HepG2 (cell line): ENCODE data around the gene EMC9. TPM values are rescaled to one million over a fixed set of nuclear protein-coding genes. Genes with fewer than 3 reads are reported as not detected.

Experiments
- CEBPB ChIP-seq: IDR thresholded peaks from 2 replicates; pipeline ENCODE4 v1.6.1; 2011; ENCODE audit warnings: low read depth, low read length, improper control_type of control experiment, borderline replicate concordance
- EHMT2 ChIP-seq: fragments of 200-600 bp; sonication (generic); IDR thresholded peaks from 2 replicates; pipeline ENCODE4 v1.7.0; 2017; ENCODE audit warnings: antibody characterized with exemption, low read depth, low read length, borderline replicate concordance
- ESRRA ChIP-seq: sonication (generic); formaldehyde crosslinking; IDR thresholded peaks from 2 replicates; pipeline ENCODE4 v1.5.1; 2020; ENCODE audit warnings: mild to moderate bottlenecking, low read depth, missing genetic modification reagents
- IKZF1 ChIP-seq: fragments of 450-650 bp; IDR thresholded peaks from 2 replicates; pipeline ENCODE4 v1.7.1; 2016
- KMT2A ChIP-seq: sonication (generic); formaldehyde crosslinking; IDR thresholded peaks from 2 replicates; pipeline ENCODE4 v1.4.0; 2020; ENCODE audit warnings: missing genetic modification reagents
- POLR2A ChIP-seq, 2 experiments: IDR thresholded peaks; 2 replicates each; pipeline ENCODE4 v1.6.1; 2011; ENCODE audit warnings: low read depth in 2 of 2, low read length in 2 of 2, mild to moderate bottlenecking in 1 of 2, moderate library complexity in 1 of 2; ENCODE audit not compliant: insufficient read depth in 1 of 2
- RFXAP ChIP-seq: sonication (generic); formaldehyde crosslinking; IDR thresholded peaks from 2 replicates; pipeline ENCODE4 v1.4.0; 2020; ENCODE audit warnings: missing genetic modification reagents, borderline replicate concordance
- SP5 ChIP-seq: IDR thresholded peaks from 2 replicates; pipeline ENCODE4 v1.6.1; 2016; ENCODE audit warnings: low read depth, borderline replicate concordance
- SRY ChIP-seq: sonication (generic); formaldehyde crosslinking; IDR thresholded peaks from 2 replicates; pipeline ENCODE4 v1.8.0; 2022; ENCODE audit warnings: mild to moderate bottlenecking, missing genetic modification reagents
- STAT5B ChIP-seq: sonication (generic); formaldehyde crosslinking; IDR thresholded peaks from 2 replicates; pipeline ENCODE4 v1.4.0; 2020; ENCODE audit warnings: missing genetic modification reagents
- TOE1 ChIP-seq: sonication (generic); formaldehyde crosslinking; IDR thresholded peaks from 2 replicates; pipeline ENCODE4 v1.4.0; 2020; ENCODE audit warnings: mild to moderate bottlenecking, missing genetic modification reagents
- ZNF598 ChIP-seq: sonication (generic); formaldehyde crosslinking; IDR thresholded peaks from 2 replicates; pipeline ENCODE4 v1.5.1; 2020; ENCODE audit warnings: mild to moderate bottlenecking, missing genetic modification reagents, borderline replicate concordance
- ZNF713 ChIP-seq: sonication (generic); formaldehyde crosslinking; IDR thresholded peaks from 2 replicates; pipeline ENCODE4 v1.4.0; 2020; ENCODE audit warnings: mild to moderate bottlenecking, missing genetic modification reagents
- ZNF746 ChIP-seq: sonication (generic); formaldehyde crosslinking; IDR thresholded peaks from 2 replicates; pipeline ENCODE4 v1.8.0; 2022; ENCODE audit warnings: mild to moderate bottlenecking, missing genetic modification reagents
- polyA plus RNA-seq, 8 experiments: library from polyadenylated mRNA; depleted of rRNA in 3 of 8; stranded (reverse) in 7 of 8; unstranded in 1 of 8; fragments of >200 nt; fragmentation: Illumina TruSeq in 4 of 8; extraction: Trizol in 4 of 8; gene quantifications; 2 replicates each; pipeline versions ENCODE4 v1.2.1 to v1.2.3, GENCODE V29; 2011 to 2016; ENCODE audit warnings: low read depth in 4 of 8, missing spikeins in 1 of 8, mixed read lengths in 1 of 8; ENCODE audit not compliant: insufficient read depth in 1 of 8
- total RNA-seq, 5 experiments: library from RNA; depleted of rRNA; stranded (reverse); fragments of >200 nt; fragmentation: Illumina TruSeq; extraction: Trizol; gene quantifications; 2 replicates each; pipeline ENCODE4 v1.2.3, GENCODE V29; 2016; ENCODE audit warnings: low read depth in 1 of 5
- TF ChIP-seq, protein P1 (sequence below): sonication (generic); formaldehyde crosslinking; IDR thresholded peaks from 2 replicates; pipeline ENCODE4 v1.8.1; 2023; ENCODE audit warnings: missing genetic modification reagents, inconsistent platforms, borderline replicate concordance
- TF ChIP-seq, protein P2 (sequence below): sonication (generic); formaldehyde crosslinking; conservative IDR thresholded peaks from 2 replicates; pipeline ENCODE4 v1.4.0; 2020; ENCODE audit warnings: missing genetic modification reagents
- TF ChIP-seq, protein P3 (sequence below): sonication (generic); IDR thresholded peaks from 2 replicates; pipeline ENCODE4 v1.6.1; 2016; ENCODE audit warnings: low read depth, borderline replicate concordance
- TF ChIP-seq, protein P4 (sequence below): sonication (generic); formaldehyde crosslinking; IDR thresholded peaks from one replicate; pipeline ENCODE4 v1.5.1; 2020; ENCODE audit warnings: mild to moderate bottlenecking, missing genetic modification reagents; ENCODE audit errors: not compliant biosample characterization
- TF ChIP-seq, protein P5 (sequence below): sonication (generic); formaldehyde crosslinking; IDR thresholded peaks from 2 replicates; pipeline ENCODE4 v1.4.0; 2020; ENCODE audit warnings: low read depth, mild to moderate bottlenecking, missing genetic modification reagents

Gene EMC9
- total and polyA plus RNA-seq, 2 of the 13 experiments (the other 11 are each of a cell fraction or from before 2014, with no cell fraction given), result 60.5 to 78.7 TPM

DNA sequence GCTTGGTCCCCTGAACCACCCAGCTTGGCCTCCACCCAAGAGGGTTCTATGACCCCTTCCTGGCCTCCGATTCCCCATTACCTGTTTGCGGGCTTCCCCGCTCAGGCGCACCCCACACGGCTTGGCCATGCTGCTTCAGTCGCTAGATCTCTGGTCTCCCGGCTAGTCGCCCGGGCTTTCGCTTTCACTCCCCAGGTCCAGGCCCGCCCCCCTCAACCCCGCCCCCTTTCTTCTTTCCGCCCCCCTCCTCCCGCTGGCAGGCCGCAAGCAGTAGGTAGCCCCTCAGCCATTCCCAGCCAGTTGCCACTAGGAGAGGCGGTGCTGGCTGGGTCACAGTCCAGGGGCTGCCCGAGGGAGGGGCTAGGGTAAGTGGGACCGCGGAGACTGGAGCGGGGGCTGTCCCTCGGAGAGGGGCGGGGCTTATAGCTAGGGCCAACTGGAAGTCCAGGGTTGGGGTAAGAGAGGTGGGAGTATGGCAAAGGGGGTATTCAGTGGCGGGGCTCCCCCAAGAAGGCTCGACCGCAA lies 5.1 kb upstream of the EMC9 start, which contains the start of gene PSME2 (continued):
- TF ChIP-seq, protein P1, sequence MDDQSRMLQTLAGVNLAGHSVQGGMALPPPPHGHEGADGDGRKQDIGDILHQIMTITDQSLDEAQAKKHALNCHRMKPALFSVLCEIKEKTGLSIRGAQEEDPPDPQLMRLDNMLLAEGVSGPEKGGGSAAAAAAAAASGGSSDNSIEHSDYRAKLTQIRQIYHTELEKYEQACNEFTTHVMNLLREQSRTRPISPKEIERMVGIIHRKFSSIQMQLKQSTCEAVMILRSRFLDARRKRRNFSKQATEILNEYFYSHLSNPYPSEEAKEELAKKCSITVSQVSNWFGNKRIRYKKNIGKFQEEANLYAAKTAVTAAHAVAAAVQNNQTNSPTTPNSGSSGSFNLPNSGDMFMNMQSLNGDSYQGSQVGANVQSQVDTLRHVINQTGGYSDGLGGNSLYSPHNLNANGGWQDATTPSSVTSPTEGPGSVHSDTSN, result no peak
- peak; percentile 52; the same call in 1 of the 2 replicates for TF ChIP-seq RFXAP (CRISPR knock-in tag)
- no peak for TF ChIP-seq ZNF746 (CRISPR knock-in tag)
- TF ChIP-seq IKZF1, result no peak
- TF ChIP-seq TOE1 (CRISPR knock-in tag), result peak; percentile 49; the same call in 1 of the 2 replicates
- no peak for TF ChIP-seq EHMT2
- no peak for TF ChIP-seq CEBPB
- peak; percentile 95 for TF ChIP-seq SP5
- TF ChIP-seq POLR2A (IDR thresholded peaks at IDR 0.05; ENCODE audit: insufficient read depth in 1 of 2, low read depth in 2 of 2, low read length in 2 of 2), result peak in 1 of 2 experiments; percentile 76; a peak in 2 of 4 replicates
- TF ChIP-seq ZNF598 (CRISPR knock-in tag), result peak; percentile 82
- TF ChIP-seq, protein P2, sequence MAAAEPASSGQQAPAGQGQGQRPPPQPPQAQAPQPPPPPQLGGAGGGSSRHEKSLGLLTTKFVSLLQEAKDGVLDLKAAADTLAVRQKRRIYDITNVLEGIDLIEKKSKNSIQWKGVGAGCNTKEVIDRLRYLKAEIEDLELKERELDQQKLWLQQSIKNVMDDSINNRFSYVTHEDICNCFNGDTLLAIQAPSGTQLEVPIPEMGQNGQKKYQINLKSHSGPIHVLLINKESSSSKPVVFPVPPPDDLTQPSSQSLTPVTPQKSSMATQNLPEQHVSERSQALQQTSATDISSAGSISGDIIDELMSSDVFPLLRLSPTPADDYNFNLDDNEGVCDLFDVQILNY, result 0 out of 2 replicates have a peak, but pooled peaks have one; percentile 17
- TF ChIP-seq SRY (CRISPR knock-in tag), result no peak
- TF ChIP-seq, protein P3, sequence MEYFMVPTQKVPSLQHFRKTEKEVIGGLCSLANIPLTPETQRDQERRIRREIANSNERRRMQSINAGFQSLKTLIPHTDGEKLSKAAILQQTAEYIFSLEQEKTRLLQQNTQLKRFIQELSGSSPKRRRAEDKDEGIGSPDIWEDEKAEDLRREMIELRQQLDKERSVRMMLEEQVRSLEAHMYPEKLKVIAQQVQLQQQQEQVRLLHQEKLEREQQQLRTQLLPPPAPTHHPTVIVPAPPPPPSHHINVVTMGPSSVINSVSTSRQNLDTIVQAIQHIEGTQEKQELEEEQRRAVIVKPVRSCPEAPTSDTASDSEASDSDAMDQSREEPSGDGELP, result peak; percentile 60; the same call in 1 of the 2 replicates
- TF ChIP-seq KMT2A (CRISPR knock-in tag), result peak; percentile 89
- TF ChIP-seq ZNF713 (CRISPR knock-in tag), result no peak
- TF ChIP-seq STAT5B, result 0 out of 2 replicates have a peak, but pooled peaks have one; percentile 25
- TF ChIP-seq, protein P4, sequence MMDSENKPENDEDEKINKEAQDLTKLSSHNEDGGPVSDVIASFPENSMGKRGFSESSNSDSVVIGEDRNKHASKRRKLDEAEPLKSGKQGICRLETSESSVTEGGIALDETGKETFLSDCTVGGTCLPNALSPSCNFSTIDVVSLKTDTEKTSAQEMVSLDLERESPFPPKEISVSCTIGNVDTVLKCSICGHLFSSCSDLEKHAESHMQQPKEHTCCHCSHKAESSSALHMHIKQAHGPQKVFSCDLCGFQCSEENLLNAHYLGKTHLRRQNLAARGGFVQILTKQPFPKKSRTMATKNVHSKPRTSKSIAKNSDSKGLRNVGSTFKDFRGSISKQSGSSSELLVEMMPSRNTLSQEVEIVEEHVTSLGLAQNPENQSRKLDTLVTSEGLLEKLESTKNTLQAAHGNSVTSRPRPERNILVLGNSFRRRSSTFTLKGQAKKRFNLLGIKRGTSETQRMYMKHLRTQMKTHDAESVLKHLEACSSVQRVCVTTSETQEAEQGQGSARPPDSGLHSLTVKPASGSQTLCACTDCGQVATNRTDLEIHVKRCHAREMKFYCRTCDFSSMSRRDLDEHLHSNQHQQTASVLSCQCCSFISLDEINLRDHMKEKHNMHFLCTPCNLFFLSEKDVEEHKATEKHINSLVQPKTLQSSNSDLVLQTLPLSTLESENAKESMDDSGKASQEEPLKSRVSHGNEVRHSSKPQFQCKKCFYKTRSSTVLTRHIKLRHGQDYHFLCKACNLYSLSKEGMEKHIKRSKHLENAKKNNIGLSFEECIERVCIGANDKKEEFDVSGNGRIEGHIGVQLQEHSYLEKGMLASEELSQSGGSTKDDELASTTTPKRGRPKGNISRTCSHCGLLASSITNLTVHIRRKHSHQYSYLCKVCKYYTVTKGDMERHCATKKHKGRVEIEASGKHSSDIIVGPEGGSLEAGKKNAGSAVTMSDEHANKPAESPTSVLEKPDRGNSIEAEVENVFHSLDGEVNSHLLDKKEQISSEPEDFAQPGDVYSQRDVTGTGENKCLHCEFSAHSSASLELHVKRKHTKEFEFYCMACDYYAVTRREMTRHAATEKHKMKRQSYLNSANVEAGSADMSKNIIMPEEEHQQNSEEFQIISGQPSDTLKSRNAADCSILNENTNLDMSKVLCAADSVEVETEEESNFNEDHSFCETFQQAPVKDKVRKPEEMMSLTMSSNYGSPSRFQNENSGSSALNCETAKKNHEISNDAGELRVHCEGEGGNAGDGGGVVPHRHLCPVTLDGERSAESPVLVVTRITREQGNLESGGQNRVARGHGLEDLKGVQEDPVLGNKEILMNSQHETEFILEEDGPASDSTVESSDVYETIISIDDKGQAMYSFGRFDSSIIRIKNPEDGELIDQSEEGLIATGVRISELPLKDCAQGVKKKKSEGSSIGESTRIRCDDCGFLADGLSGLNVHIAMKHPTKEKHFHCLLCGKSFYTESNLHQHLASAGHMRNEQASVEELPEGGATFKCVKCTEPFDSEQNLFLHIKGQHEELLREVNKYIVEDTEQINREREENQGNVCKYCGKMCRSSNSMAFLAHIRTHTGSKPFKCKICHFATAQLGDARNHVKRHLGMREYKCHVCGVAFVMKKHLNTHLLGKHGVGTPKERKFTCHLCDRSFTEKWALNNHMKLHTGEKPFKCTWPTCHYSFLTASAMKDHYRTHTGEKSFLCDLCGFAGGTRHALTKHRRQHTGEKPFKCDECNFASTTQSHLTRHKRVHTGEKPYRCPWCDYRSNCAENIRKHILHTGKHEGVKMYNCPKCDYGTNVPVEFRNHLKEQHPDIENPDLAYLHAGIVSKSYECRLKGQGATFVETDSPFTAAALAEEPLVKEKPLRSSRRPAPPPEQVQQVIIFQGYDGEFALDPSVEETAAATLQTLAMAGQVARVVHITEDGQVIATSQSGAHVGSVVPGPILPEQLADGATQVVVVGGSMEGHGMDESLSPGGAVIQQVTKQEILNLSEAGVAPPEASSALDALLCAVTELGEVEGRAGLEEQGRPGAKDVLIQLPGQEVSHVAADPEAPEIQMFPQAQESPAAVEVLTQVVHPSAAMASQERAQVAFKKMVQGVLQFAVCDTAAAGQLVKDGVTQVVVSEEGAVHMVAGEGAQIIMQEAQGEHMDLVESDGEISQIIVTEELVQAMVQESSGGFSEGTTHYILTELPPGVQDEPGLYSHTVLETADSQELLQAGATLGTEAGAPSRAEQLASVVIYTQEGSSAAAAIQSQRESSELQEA (CRISPR knock-in tag), result peak; percentile 79
- TF ChIP-seq, protein P5, sequence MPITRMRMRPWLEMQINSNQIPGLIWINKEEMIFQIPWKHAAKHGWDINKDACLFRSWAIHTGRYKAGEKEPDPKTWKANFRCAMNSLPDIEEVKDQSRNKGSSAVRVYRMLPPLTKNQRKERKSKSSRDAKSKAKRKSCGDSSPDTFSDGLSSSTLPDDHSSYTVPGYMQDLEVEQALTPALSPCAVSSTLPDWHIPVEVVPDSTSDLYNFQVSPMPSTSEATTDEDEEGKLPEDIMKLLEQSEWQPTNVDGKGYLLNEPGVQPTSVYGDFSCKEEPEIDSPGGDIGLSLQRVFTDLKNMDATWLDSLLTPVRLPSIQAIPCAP (CRISPR knock-in tag), result peak; percentile 84
- peak; percentile 66 for TF ChIP-seq ESRRA (CRISPR knock-in tag)
